Thyroid gland (tissue), 4 donors: ENCODE data around the gene AGBL5. TPM values are rescaled to one million over a fixed set of nuclear protein-coding genes. Genes with fewer than 3 reads are reported as not detected.

Experiments
- DNase-seq, 2 donors: peaks; one replicate each; pipeline ENCODE4 v3.0.0-alpha.2; 2019
- H3K27ac ChIP-seq, 3 donors: fragments of 200-600 bp; sonication (generic); 1 replicate in 2 of 3; 2 replicates in 1 of 3; pipeline ENCODE4 v1.5.1; 2016 to 2019; ENCODE audit warnings: mild to moderate bottlenecking in 1 of 3, moderate library complexity in 1 of 3
- H3K27me3 ChIP-seq: fragments of 200-600 bp; sonication (generic); one replicate; pipeline ENCODE4 v1.5.1; 2019
- H3K36me3 ChIP-seq, 2 donors: fragments of 200-600 bp; sonication (generic); one replicate each; pipeline ENCODE4 v1.5.1; 2016 to 2019
- H3K4me1 ChIP-seq, 2 donors: fragments of 200-600 bp; sonication (generic); one replicate each; pipeline ENCODE4 v1.5.1; 2017 to 2019
- H3K4me3 ChIP-seq, 3 donors: fragments of 200-600 bp; sonication (generic); replicated peaks in 1 of 3; 1 replicate in 2 of 3; 2 replicates in 1 of 3; pipeline ENCODE4 v1.5.1; 2016; ENCODE audit warnings: mild to moderate bottlenecking in 1 of 3
- H3K9me3 ChIP-seq: fragments of 200-600 bp; sonication (generic); one replicate; pipeline ENCODE4 v1.5.1; 2017
- CTCF ChIP-seq, 6 experiments: fragments of 200-600 bp in 3 of 6; fragments of 450-650 bp in 3 of 6; sonication (generic) in 3 of 6; IDR thresholded peaks; one replicate each; pipeline ENCODE4 v1.5.1; 2016 to 2019; ENCODE audit warnings: antibody characterized with exemption in 6 of 6, mild to moderate bottlenecking in 2 of 6, inconsistent platforms in 1 of 6, moderate library complexity in 1 of 6
- POLR2A ChIP-seq, 2 donors: fragments of 450-650 bp; IDR thresholded peaks; one replicate each; pipeline ENCODE4 v1.6.1; 2017; ENCODE audit warnings: antibody characterized with exemption in 2 of 2, mild to moderate bottlenecking in 2 of 2, moderate library complexity in 1 of 2
- WGBS, 2 donors: methylation state at CpG; one replicate each; pipeline ENCODE4 v1.1.5; 2017; 5-methylcytosine and 5-hydroxymethylcytosine counted together
- intact Hi-C: fragments of 100-400 bp; cut with DNase I; formaldehyde crosslinking; loops from one replicate; pipeline ENCODE4 v1.15.1; 2023
- total RNA-seq, 4 donors: library from RNA; depleted of rRNA; stranded (reverse); fragments of >200 nt; gene quantifications; one replicate each; pipeline ENCODE4 v1.2.3, GENCODE V29; 2016

Gene AGBL5
- total RNA-seq, 4 donors from 2014 or later = 29.1 to 40.0 (median 31.6) TPM

GRCh38 chr2:27069961-27070618 lies 18.6 kb downstream of the AGBL5 start:
- Histone ChIP-seq H3K4me3 (peak overlapping the region in 1 of 3 donors; percentile 80), H3K9me3 (no peaks in the 10 kb centered on the region), H3K27ac (peak overlapping the region in 1 of 3 donors; percentile 31), H3K4me1 (peaks cover 21 to 37% of the 10 kb centered on the region in 2 donors), H3K27me3 (no peaks in the 10 kb centered on the region), H3K36me3 (peaks cover 0 to 11% of the 10 kb centered on the region in 2 donors)
- TF ChIP-seq CTCF (IDR thresholded peaks at IDR 0.05) (no peak), POLR2A (IDR thresholded peaks at IDR 0.05) (no peak)
- WGBS, 2 donors = 84 to 86% methylated on average over 8 of the region's 8 CpGs
- no peak for DNase-seq
- intact Hi-C loops = loop anchor here (5.0 kb wide), 1 partner anchor 38 kb away; the partner anchor contains the start of gene TMEM214

GRCh38 chr2:27070653-27071276 lies 19.3 kb downstream of the AGBL5 start:
- intact Hi-C loops = loop anchor here (5.0 kb wide), 1 partner anchor 38 kb away; the partner anchor contains the start of gene TMEM214
- H3K9me3 ChIP-seq = no peaks in the 10 kb centered on the region
- no peak for DNase-seq
- TF ChIP-seq POLR2A (IDR thresholded peaks at IDR 0.05) (no peak), CTCF (IDR thresholded peaks at IDR 0.05) (no peak)
- H3K4me3 ChIP-seq = peak overlapping the region; percentile 80 to 98 (median 82)
- peaks cover 21 to 37% of the 10 kb centered on the region in 2 donors for H3K4me1 ChIP-seq
- H3K36me3 ChIP-seq = peaks cover 0 to 10% of the 10 kb centered on the region in 2 donors
- WGBS, 2 donors = 3 to 8% methylated on average over 7 to 11 of the region's 11 CpGs
- peak overlapping the region; percentile 72 to 90 (median 81) for H3K27ac ChIP-seq
- no peaks in the 10 kb centered on the region for H3K27me3 ChIP-seq

- intact Hi-C loops = loop anchor here (5.0 kb wide), 1 partner anchor 39 kb away; the partner anchor contains the start of gene TMEM214
- peaks cover 0 to 9% of the 10 kb centered on the region in 2 donors for H3K36me3 ChIP-seq
- peak within 1 kb of the TSS; percentile 77 to 90 (median 81) for H3K27ac ChIP-seq
- peaks cover 21 to 37% of the 10 kb centered on the region in 2 donors for H3K4me1 ChIP-seq
- H3K9me3 ChIP-seq = no peaks in the 10 kb centered on the region
- no peaks in the 10 kb centered on the region for H3K27me3 ChIP-seq
- peak within 1 kb of the TSS; percentile 80 to 98 (median 82) for H3K4me3 ChIP-seq
- 0% methylated on average over 9 to 11 of the region's 86 CpGs for WGBS, 2 donors
- TF ChIP-seq POLR2A (IDR thresholded peaks at IDR 0.05) (peak; percentile 27 to 85), CTCF (IDR thresholded peaks at IDR 0.05) (no peak)
- peak; percentile 95 for DNase-seq
Measured at GRCh38 chr2:27071277-27071989, 20.0 kb downstream of the AGBL5 start, which contains the start of gene OST4. Gene OST4, minus strand, starts transcription at chr2:27071654.

- intact Hi-C loops = loop anchor here (5.0 kb wide), 1 partner anchor 40 kb away; the partner anchor contains the start of gene TMEM214
- no peaks in the 10 kb centered on the region for H3K9me3 ChIP-seq
- H3K4me1 ChIP-seq = peaks cover 21 to 37% of the 10 kb centered on the region in 2 donors
- peaks cover 0 to 9% of the 10 kb centered on the region in 2 donors for H3K36me3 ChIP-seq
- DNase-seq = peak; percentile 48 to 49
- peak overlapping the region; percentile 40 to 80 (median 66) for H3K4me3 ChIP-seq
- H3K27me3 ChIP-seq = no peaks in the 10 kb centered on the region
- WGBS, 2 donors = 4 to 6% methylated on average over 24 to 31 of the region's 34 CpGs
- TF ChIP-seq POLR2A (IDR thresholded peaks at IDR 0.05) (no peak), CTCF (IDR thresholded peaks at IDR 0.05) (no peak)
- peak overlapping the region; percentile 44 to 81 (median 77) for H3K27ac ChIP-seq
Measured at GRCh38 chr2:27071990-27072830, 20.7 kb downstream of the AGBL5 start.
